Measurements from ENCODE around the gene GPR25. TPM values are rescaled to one million over a fixed set of nuclear protein-coding genes. Genes with fewer than 3 reads are reported as not detected.

GPR25 gene
- total RNA-seq, 1 donor from 2014 or later, result not detected

- intact Hi-C loops (cut with DNase I), result no loop called here
- peak; percentile 71 for ATAC-seq (ENCODE audit: poor library complexity)
- no peak for DNase-seq
Observed at GRCh38 chr1:200890818-200891773, 18.3 kb downstream of the GPR25 start.

- ATAC-seq (ENCODE audit: poor library complexity), result no peak
- DNase-seq, result no peak
- intact Hi-C loops (cut with DNase I), result no loop called here
Observed at GRCh38 chr1:200891774-200892157, 19.0 kb downstream of the GPR25 start.

GRCh38 chr1:200892546-200892945, 19.8 kb downstream of the GPR25 start:
- intact Hi-C loops (cut with DNase I), result no loop called here
- DNase-seq, result no peak
- ATAC-seq (ENCODE audit: poor library complexity), result no peak

GRCh38 chr1:200892958-200893357, 20.2 kb downstream of the GPR25 start:
- intact Hi-C loops (cut with DNase I), result no loop called here
- no peak for DNase-seq
- ATAC-seq (ENCODE audit: poor library complexity), result no peak

- DNase-seq (no peak), ATAC-seq (ENCODE audit: poor library complexity) (no peak)
- intact Hi-C loops (cut with DNase I), result no loop called here
Observed at GRCh38 chr1:200893411-200893901, 20.7 kb downstream of the GPR25 start.

- intact Hi-C loops (cut with DNase I), result no loop called here
Observed at GRCh38 chr1:200894712-200895442, 22.1 kb downstream of the GPR25 start, which contains the start of gene INAVA. Gene INAVA (plus strand): TSS chr1:200894900. CDS start chr1:200898401, 3,501 bp downstream.

GRCh38 chr1:200895443-200895789, 22.6 kb downstream of the GPR25 start:
- DNase-seq (no peak), ATAC-seq (ENCODE audit: poor library complexity) (no peak)
- intact Hi-C loops (cut with DNase I), result no loop called here

More at GRCh38 chr1:200894712-200895442, 22.1 kb downstream of the GPR25 start, which contains the start of gene INAVA:
- no peak for ATAC-seq (ENCODE audit: poor library complexity)
- DNase-seq, result no peak

GRCh38 chr1:200895801-200896530, 23.2 kb downstream of the GPR25 start:
- ATAC-seq (ENCODE audit: poor library complexity) (no peak), DNase-seq (no peak)
- intact Hi-C loops (cut with DNase I), result no loop called here

- DNase-seq (no peak), ATAC-seq (ENCODE audit: poor library complexity) (peak; percentile 27)
- intact Hi-C loops (cut with DNase I), result no loop called here
Observed at GRCh38 chr1:200896531-200897196, 23.9 kb downstream of the GPR25 start.

- ATAC-seq (ENCODE audit: poor library complexity) (no peak), DNase-seq (no peak)
- intact Hi-C loops (cut with DNase I), result no loop called here
Observed at GRCh38 chr1:200897259-200897658, 24.5 kb downstream of the GPR25 start.

- DNase-seq, result no peak
- no peak for ATAC-seq (ENCODE audit: poor library complexity)
- intact Hi-C loops (cut with DNase I), result no loop called here
Observed at GRCh38 chr1:200899015-200899386, 26.2 kb downstream of the GPR25 start.

GRCh38 chr1:200899451-200899915, 26.7 kb downstream of the GPR25 start:
- intact Hi-C loops (cut with DNase I), result no loop called here
- no peak for ATAC-seq (ENCODE audit: poor library complexity)
- no peak for DNase-seq

GRCh38 chr1:200899954-200900867, 27.4 kb downstream of the GPR25 start:
- DNase-seq, result no peak
- intact Hi-C loops (cut with DNase I), result no loop called here
- no peak for ATAC-seq (ENCODE audit: poor library complexity)

GRCh38 chr1:200900877-200901276, 28.1 kb downstream of the GPR25 start:
- intact Hi-C loops (cut with DNase I), result no loop called here
- DNase-seq, result no peak
- ATAC-seq (ENCODE audit: poor library complexity), result no peak

- intact Hi-C loops (cut with DNase I), result no loop called here
- DNase-seq, result no peak
- no peak for ATAC-seq (ENCODE audit: poor library complexity)
Observed at GRCh38 chr1:200901350-200901749, 28.6 kb downstream of the GPR25 start.

- ATAC-seq (ENCODE audit: poor library complexity) (no peak), DNase-seq (no peak)
- intact Hi-C loops (cut with DNase I), result no loop called here
Observed at GRCh38 chr1:200901796-200902444, 29.1 kb downstream of the GPR25 start.

GRCh38 chr1:200903793-200904192, 31.0 kb downstream of the GPR25 start:
- intact Hi-C loops (cut with DNase I), result no loop called here
- ATAC-seq (ENCODE audit: poor library complexity) (no peak), DNase-seq (no peak)

All from Right ventricle myocardium superior (tissue), 1 donor.